Sigmoid colon (tissue), 4 donors: Measurements from ENCODE around the gene IAH1.

Experiments used
- CTCF ChIP-seq, 4 experiments: fragments of 450-650 bp in 3 of 4; fragments of 200-600 bp in 1 of 4; IDR thresholded peaks; one replicate each; pipeline ENCODE4 v1.5.1; 2016 to 2019; ENCODE audit warnings: antibody characterized with exemption in 4 of 4, mild to moderate bottlenecking in 3 of 4, moderate library complexity in 2 of 4
- POLR2AphosphoS5 ChIP-seq, 4 donors: sonication (generic); formaldehyde crosslinking; IDR thresholded peaks; one replicate each; pipeline ENCODE4 v1.6.1; 2017; ENCODE audit warnings: antibody characterized with exemption in 4 of 4

GRCh38 chr2:9536504-9536903 is 62.2 kb downstream of the IAH1 start:
- TF ChIP-seq CTCF (IDR thresholded peaks at IDR 0.05): no peak
- TF ChIP-seq POLR2AphosphoS5 (IDR thresholded peaks at IDR 0.05): no peak
